HG02943 (cell line): Measurements from ENCODE around the gene NOXA1.

Source experiments
- ATAC-seq: cut with Tn5 transposase; IDR thresholded peaks from one replicate; pipeline ENCODE4 v1.9.1; 2021; ENCODE audit warnings: mild to moderate bottlenecking, low read depth, moderate library complexity; ENCODE audit not compliant: unreplicated experiment

The NOXA1 gene

GRCh38 chr9:137423514-137424291 lies 510 bp downstream of the NOXA1 start:
- ATAC-seq: peak; percentile 29

DNA sequence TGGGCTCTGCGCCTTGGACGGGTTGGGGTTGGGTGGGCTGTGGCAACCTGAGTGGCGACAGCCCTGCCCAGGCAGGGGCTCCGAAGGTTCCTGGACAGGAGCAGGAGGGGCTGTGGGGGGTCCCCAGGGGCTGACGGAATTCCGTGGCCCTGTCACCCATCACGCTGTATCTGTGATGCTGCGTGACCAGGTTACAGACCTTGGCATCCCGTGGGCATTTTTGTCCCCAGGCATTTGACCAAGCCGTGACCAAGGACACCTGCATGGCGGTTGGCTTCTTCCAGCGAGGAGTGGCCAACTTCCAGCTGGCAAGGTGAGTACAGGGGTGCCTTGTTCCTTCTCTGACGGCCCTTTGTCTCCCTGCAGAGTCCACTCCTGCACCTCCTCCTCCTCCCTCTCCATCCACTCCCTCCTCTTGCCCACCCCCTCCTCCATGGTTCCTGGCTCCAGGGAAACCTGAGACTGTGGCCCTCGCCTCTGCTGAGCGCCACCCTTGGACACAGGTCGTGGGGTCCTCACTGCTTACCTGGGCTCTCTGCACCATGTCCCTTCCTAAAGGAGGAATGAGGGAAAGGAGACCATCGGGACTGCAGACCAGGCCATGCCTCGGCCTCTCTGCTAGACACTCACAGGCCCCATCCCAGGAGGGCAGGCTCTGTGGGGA lies 3.0 kb downstream of the NOXA1 start:
- ATAC-seq: no peak

GRCh38 chr9:137427454-137428310 lies 4.5 kb downstream of the NOXA1 start:
- no peak for ATAC-seq

DNA sequence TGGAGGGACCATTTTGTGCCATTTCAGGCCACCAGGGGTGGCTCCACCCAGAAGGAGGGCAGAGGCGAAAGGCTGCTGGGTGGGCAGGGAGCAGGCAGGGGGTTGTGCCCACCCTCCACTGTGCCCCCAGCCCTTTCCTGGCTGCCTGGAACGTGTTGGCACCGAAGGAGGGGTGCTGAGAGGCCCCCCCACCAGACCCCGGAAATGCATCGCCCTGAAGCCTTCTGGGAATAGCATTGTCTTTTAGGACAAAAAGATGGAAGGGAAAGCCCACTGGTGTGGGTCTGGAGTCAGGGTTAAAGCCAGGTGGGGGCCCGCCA lies 5.1 kb downstream of the NOXA1 start:
- ATAC-seq: no peak

- no peak for ATAC-seq
Measured at GRCh38 chr9:137428841-137429545, 5.8 kb downstream of the NOXA1 start.

DNA sequence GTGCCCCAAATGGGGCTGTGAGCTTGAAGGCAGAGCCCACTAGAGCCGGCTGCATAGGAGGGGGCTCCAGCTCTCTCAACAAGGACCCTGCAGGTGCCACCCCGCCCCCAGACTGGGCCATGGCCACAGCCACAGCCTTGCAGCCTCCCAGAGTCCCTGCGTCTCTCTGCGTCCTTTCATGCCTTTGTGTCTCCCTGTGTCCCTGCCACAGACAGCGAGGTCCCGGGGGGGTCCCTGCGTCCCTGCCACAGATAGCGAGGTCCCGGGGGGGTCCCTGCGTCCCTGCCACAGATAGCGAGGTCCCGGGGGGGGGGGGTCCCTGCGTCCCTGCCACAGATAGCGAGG lies 6.3 kb downstream of the NOXA1 start:
- no peak for ATAC-seq

- no peak for ATAC-seq
Measured at GRCh38 chr9:137429974-137430722, 7.0 kb downstream of the NOXA1 start.

- ATAC-seq: no peak
Measured at GRCh38 chr9:137430723-137431415, 7.7 kb downstream of the NOXA1 start.

GRCh38 chr9:137431416-137431931 lies 8.3 kb downstream of the NOXA1 start:
- ATAC-seq: no peak

DNA sequence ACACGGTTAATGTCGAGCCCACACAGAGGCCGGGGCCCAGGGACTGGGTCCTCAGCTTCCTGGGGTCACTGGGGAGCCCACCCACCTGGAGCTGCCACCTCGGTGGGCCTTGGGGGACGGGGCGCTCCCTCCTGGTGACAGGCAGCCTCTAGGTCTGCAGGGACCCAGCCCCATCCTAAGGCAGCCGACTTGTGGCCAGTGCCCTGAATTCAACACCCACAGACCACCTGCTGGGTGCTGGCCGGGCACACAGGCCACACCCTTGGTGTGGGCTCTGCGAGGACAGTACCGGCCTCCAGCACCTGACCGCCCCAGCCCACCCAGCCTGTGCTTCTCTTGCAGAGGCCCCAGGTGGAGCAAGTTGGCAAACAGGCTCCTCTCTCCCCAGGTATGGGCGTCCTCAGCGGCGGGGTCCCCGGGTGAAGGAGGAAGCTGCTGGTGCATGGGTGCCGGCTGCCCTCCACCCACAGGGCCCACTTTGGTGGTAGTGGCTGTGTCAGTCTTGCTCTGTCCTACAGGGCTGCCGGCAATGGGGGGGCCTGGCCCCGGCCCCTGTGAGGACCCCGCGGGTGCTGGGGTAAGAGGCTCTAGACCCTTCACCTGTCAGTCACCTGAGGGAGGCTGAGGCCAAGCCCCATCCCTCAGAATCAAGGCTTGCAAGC lies 9.6 kb downstream of the NOXA1 start:
- no peak for ATAC-seq

DNA sequence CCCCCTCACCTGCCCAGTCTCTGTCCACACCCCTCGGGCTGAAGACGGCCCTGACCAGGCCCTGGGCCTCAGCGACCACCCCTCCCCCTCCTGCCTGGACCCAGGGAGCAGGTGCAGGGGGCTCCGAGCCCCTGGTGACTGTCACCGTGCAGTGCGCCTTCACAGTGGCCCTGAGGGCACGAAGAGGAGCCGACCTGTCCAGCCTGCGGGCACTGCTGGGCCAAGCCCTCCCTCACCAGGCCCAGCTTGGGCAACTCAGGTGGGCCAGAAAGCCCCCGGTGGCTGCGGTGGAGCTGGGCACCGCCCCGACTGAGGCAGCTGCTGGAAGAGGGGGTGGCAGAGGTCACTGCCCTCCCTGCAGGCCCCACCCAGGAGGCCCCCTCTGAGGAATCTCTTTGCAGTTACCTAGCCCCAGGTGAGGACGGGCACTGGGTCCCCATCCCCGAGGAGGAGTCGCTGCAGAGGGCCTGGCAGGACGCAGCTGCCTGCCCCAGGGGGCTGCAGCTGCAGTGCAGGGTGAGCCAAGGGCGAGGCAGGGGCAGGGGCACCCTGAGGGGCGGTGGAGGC lies 10.2 kb downstream of the NOXA1 start:
- ATAC-seq: no peak

- no peak for ATAC-seq
Measured at GRCh38 chr9:137433916-137434431, 10.8 kb downstream of the NOXA1 start.

DNA sequence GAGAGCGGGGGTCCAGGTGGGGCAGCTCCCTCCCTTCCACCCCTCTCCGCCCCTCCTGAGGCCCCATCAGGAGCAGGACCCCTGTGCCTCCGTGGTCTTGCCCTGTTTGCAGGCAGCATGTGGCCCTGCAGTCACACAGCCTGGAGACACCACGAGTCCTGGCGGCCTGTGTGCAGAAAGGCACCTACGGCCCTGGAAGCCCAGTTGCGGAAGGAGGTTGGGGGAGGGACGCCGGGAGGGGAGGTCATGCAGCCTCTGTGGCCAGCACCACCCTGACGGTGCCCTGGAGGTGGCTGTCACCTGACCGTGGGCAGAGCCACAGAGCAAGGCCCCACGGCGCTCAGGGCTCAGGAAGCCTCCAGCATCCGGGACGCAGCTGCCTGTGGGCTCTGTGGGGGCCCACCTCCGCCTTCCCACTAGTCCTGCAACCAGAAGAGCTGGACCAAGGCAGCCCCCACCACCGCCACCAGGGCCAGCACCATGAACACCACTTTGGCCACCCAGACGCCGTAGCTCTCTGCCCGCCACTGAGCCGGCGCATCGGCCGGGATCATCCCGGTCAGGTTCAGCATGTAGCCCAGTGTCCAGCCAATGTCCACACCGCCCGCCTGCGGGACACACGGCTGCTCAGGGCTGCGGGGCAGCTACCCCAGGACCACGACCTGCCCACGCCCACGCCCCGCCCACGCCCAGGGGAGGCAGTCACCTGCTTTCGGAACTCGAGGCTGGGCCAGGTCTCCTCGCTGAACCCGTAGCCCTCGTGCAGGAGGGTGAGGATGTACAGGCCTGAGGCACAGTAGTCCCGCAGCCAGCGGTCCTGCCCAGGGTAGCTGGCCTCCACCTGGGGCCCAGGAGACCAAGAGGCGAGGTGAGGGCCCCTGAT lies 11.5 kb downstream of the NOXA1 start:
- ATAC-seq: no peak

DNA sequence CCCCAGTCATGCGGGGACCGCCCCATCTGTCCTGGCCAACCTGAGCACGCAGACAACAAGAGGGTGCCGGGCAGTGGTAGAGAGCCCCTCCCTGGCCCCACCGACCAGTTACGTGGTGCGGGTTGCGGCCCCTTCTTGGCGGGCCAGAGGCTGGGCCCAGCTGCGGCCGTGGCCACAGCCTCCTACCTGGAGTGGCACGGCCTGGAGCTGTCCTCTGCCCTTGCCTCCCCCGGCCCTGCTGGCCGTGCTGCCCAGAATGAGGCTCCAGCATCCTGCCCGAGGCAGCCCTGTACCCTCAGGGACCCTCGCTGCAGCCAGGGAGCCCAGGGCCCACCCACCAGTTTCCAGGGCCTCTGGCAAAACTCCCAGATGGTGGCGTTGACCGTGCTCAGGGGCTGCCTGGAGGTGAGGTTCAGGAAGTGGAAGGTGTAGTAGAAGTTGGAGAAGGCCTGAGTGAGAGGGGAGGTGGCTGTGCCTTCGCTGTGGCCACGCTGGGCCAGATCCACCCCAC lies 12.2 kb downstream of the NOXA1 start:
- ATAC-seq: no peak

DNA sequence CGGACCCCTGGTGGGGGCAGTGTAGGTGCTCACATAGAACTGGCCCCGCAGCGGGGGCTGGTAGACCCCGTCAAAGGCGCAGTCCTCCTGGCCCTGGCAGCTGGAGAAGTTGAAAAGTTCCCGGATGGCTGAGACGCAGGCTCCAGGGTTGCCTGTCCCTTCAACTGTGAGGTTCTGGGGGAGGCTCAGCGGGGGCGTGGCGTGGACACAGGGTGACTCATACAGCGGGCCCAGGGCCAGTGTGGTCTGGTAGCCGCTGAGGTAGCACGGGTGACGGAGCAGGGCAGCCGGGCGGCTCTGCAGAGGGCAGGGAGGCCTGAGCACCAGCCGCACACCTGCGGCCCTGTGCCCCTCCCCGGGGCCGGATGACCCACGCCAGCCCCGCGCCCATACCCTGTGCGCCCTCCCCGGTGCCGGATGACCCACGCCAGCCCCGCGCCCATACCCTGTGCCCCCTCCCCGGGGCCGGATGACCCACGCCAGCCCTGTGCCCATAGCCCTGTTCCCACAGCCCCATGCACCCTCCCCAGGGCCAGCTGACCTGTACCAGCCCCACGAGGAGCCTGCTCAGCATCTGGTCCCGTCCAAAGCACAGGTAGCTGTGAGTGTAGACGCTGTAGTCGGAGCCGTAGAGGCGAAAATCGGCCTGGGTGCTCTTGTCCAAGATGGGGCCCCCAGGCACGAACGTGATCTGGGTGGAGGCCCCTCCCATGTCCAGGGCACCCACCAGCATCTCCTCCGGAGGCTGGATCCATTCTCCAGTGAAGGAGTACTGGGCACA lies 13.0 kb downstream of the NOXA1 start:
- ATAC-seq: no peak
